Non-pigmented ciliary epithelial cell (primary cell): ENCODE results near the gene UBAC2.

Experiments used
- DNase-seq: peaks from one replicate; pipeline ENCODE4 v3.0.0-alpha.2; 2010; ENCODE audit warnings: low read depth

UBAC2 gene

DNA sequence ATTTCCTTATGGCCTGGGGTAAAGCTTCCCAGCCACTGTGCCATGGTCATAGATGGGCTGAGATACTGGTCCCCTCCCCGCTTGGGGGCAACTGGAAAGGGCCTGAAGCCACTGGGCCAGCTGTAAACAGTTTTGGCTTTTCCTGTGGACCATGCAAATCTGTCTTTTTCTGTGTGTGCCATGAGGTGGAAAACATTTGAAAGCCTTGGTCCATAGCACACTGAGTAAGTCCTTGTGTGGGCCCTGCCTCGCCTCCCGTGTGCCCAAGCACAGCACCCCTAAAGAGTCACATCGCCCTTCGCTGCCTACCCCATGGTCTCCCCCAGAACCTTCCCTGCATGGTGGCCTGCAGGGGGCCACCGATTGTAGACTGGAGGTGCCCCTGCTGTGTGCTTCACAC, 158.9 kb downstream of the UBAC2 start:
- DNase-seq = no peak

DNA sequence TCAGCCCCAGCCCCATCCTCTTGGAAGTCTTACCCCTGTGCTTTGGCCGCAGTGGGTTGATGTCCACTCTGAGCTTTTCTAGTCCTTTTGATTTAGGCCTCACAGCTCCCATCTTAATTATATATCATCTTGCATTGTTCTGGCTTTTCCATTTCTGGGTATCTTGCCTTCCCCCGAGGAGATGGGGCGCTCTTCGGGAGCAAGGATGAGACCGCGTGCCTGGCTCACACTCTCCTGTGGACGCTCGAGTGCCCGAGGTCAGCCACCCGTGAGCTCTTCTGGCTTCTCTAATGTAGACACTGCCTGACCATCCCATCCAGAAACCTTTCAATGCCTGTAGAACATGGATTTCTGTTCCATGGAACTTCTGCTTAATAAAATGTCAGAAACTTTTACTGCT, 160.0 kb downstream of the UBAC2 start:
- no peak for DNase-seq

DNA sequence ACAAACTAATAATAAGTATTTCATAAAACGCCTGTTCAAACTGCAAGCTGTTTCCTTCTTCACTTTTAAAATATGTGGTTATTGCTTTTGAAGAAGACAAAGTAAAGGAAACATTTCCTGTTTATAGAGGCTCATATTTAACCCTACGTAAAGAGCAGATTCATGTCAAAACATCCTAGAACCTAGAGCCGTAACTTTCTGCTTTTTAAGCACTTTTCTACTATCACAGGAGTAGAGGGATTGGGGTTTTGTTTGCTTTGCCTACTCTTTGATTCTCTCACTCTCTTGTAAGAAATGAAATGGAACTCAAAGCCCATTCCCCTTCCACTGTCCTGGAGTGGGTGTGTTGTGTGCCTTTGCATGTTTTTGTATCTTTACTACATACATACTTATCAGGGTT, 160.5 kb downstream of the UBAC2 start:
- no peak for DNase-seq

DNA sequence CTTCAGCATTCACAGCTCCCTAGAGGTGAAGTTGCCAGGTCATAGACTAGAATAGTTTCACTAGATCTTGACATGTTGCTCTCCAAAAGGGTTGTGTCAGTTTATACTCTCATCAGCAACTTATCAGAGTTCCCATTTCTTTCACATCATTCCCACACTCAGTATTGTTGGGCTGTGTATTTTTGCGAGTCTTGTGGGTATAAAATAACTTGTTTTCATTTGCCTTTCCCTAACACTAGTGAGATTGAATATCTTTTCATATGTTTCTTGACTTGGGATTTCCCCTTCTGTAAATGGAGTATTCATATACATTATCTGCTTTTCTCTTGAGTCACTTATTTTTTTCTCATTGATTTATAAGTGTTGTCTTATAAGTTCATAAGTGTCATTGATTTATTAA, 161.7 kb downstream of the UBAC2 start:
- DNase-seq = no peak

DNA sequence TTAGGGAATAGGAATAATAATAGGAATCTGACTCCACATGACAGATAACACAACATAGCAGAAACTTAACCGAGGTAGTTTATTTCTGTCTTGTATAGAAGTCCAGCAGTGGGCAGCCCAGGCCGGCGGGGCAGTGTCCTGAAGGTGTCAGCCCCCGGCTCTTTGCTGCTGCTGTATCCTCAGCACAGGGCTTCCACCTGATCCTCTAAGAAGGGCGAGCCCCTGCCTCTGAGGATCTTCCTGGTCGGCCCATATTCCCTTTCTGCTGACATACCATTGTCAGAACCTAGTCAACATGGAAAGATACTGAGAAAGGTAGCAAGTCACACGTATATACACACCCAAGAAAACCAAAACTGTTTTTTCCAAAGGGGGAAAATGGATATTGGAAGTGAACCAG, 162.7 kb downstream of the UBAC2 start:
- no peak for DNase-seq

DNA sequence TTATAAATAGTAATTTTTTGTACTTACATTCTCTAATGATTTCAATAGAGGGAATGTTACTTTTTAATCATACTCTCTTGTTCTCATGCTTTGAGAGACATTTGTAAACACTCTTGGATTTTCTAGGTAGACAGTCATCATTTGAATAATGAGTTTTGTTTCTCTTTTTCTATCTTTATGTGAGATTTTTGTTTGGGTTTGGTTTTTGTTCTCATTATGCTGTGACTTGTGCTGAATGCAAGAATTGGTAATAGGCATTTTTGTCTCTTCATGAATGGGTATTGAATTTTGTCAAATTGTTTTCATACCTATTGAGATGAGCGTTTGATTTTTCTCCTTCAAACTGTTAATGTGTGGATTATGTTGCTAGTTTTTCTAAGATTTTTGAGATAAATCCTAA, 163.3 kb downstream of the UBAC2 start:
- DNase-seq = no peak

DNA sequence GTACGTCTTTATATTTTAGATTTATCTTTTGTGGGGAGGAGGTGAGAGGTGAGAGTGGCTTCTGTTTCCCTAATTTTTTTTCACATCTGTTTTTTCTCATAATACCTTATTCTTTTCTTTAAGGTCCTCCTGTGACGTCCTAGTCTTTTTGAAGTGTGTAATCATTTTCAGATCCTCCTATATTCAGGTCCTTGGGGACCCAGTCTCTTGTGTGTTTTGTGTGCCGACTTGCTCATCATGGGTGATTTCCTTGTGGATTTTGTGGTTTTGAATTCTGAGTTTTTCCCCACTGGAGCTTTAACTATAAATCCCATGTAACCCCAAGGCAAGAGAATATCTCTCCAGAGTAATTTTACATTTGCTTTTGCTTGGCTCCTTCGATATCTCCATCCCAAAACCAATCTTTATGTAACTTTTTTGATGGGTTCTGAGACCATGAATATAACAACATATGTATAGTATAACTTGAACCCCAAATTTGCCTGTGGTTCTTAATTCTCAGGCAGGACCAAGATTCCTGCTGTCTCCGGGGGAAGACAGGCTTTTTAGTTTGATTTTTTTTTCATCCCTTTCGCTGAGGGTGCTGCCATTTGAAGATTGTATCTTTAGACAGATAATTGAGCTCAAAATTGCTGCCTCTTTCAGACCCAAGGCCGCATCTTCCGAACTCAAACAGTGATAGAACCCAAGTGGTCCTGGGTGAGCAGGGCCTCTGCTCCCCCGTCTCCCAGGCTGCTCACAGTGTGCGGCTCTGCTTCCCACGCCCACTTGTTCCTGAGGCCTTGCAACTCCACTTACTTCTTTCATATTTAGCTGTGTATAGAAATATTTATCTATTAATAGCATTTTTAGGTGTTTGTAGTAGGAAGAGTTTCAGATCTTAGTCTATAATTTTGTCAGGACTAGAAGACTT, 165.7 kb downstream of the UBAC2 start:
- no peak for DNase-seq

DNA sequence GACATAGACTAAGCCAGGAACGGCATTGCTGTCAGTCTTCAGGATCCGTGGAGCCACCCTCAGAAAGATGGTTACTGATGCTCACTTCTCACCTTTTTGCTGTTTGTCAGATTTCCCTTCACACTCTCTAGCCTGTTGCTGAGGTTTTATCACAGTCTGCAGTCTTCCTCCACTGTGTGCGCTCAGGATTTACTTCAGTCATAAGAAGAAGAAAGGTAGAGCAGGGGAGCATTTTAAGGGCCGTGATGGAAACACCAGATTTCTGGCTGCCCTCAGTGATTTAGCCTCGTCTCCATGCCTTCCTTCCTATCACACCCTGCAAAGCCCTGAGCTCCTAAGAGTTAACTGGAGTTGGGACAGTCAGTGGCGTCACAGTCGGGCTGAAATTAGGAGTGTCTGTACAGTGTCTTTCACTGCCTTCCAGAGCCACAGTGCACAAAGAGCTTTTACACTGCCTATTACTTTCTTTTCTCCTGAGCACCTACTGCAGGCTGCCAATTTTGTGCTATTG, 166.5 kb downstream of the UBAC2 start:
- DNase-seq = no peak

DNA sequence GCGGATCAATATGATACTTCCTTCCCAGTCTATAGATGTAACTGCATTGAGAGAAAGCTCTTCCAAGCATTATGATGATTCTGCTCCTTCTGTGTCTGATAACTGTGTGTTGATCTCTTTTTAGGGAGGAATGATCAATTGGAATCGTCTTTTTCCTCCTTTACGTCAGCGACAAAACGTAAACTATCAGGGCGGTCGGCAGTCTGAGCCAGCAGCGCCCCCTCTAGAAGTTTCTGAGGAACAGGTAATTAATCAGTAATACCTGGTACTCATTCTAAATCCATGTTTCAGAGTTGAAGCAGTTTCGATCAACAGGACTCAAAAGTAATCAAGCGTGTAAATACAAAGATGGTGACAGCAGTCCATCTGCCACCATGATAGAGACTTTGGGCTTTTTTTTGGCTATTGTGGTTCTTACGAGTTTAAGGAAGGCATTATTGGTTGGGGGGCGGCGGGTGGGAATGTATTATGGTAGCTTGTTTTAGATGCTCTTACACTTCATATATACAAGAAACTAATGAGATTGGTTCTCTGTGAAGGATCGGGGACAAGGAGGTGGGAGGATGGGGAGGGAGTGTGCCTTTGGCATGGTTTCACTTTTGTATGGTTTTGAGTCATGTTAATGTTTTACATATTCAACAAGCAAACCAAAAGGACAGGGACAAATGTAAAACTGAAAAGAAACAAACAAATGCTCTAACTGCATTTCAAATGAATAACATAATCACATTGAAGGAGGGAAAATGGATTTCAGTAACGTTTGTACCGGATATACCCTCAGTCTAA, 167.2 kb downstream of the UBAC2 start:
- DNase-seq = no peak

DNA sequence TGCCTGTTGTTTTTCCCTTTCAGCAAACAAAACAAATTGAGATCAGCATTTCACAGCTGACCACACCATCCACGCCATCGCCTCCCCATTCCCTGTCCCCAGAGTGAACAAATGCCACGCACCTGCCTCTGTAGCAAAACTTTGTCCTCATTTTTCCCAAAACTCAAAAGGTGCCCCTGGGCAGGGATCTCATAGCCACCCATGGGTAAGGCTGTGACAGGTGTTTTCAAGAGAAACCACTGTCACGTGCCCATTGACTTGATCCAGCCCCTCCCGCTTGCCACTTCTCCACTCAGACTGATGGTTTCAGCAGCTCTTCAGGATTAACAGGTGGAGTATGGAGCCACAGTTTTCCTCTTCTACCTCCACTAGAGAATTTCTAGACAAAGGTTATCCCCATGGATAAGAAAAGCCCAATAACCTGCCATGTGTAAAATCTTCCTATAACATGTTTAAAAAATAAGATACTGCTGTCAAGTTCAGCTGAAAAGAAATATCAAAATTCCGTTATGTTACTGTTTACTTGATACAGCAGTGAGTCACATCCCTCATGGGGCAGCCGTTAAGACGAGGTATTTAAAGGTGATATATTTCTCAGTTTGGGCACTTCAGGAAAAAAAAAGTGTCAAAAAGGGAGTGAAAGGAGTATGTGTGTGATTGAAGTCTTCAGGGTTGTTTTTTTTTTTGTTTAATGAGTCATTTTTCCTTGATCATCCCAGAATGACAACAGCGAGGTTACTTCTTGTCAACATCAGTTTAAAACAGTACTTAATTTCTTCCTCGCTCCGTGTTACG, 170.0 kb downstream of the UBAC2 start:
- no peak for DNase-seq

DNA sequence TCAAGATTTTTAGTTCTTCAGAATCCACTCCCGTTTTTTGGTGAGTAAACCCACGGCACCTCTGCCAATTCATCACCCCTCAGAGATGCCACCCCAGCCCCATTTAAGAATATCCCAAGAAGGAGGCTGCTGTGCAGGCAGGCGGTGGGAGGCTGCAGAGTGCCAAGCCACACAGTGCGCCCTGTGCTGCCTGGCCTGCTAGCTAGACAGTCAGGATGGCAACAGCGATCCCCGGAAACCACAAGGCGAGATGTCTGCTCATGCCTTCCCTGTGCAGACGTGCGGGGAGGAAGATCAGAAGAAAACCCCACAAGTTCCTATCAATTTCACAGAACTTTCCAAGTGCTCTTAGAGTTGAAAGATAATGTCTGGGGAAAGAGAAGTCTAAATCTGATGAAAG, 171.3 kb downstream of the UBAC2 start:
- DNase-seq = no peak

DNA sequence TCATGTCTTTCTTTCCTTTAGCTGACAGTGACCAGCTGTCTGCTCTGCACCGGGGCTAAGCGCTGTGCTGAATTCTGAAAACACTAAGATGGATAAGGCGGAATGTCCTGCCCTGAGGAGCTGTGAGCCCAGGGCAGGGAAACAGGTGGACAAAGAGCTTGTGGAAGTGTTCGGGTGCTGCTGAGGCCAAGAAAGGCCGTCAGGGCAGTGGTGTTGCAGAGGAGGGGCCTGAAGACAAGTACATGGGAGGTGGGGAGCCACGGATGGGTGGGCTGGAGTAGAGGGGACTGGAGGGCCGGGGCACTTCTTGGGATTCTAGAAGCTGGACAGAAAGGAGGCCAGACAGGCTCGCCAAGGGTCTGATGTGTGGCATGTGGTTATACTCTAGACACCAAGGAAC, 172.8 kb downstream of the UBAC2 start:
- no peak for DNase-seq

DNA sequence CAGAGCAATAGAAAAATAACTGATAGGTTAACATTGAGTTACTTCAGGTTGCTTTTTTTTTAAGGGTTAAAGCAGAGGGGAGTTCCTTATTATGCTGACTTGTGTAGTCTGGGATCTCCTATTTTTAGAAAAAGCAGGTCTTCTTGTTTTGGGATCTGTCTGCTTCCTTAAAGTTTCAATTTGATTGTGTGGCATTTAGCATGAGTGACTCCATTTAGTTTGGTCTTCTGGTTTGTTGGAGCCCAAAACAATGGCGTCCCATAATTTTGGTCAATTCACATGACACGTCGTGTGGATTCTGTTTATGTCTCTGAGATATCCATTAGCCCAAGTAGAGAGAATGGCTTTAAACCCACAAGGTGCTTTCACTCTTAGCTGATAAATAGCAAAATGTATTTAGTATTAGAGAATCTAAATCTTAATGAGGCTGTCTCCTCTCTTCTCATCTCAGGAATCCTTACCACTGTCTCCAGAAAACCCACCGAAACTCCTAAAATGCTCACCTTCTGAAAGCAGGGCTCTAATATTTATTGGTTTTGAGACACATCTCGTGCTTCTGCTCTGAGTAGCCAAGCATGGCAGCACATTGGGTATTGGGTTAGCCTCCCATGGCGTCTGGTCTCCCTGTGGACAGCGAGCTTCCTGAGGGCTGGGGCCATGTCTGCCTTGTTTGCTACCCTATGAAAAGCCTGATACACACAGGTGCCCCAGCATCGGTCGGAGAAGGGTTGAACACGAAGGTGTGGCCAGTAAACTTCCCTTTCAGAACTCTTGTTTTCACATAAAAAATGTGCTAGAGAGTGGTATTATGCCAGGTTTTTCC, 173.7 kb downstream of the UBAC2 start:
- no peak for DNase-seq

DNA sequence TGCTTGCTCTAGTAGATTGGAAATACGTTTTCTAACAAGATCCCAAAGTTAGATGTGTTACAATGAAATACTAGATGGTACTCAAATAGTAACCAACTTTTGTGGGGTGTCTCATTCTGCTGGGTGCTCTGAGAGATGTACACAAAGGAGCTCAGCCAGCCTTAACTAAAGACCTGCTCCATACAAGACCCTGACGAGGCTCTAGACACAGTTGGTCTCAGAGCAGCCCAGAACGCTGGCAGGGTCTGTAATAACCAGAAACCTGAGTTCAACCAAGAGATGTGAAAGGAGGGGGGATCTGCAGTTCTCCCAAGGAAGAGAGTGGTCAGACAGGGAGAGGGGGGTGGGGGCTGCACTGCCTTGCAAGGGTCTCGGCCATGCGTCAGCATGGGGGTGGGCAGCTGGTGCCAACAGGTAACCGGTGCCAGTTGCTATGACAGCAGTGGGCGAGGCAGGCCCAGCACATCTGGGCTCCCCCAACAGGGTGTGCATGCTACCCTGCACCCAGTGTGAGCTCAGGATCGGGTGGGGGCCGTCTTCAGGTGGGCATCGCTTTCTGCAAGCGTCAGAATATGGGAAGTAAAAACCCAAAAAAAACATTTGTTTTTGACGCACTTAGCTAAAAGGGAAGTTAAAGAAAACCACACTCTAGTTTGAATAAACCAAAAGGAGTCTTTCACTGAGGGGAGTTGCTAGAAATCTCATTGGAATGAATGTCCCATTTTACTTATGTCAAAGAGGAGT, 174.5 kb downstream of the UBAC2 start:
- no peak for DNase-seq

DNA sequence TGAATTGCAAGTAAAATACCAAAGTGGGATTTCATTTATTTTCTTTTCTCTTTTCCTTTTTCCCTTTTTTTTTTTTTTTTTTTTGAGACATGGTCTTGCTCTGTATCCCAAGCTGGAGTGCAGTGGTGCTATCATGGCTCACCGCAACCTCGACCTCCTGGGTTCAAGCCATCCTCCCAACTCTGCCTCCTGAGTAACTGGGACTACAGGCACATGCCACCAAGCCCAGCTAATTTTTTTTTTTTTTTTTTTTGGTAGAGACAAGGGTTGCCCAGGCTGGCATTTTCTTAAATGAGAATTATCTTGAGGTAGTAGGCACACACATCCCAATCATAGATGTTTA, 175.1 kb downstream of the UBAC2 start:
- DNase-seq = no peak

DNA sequence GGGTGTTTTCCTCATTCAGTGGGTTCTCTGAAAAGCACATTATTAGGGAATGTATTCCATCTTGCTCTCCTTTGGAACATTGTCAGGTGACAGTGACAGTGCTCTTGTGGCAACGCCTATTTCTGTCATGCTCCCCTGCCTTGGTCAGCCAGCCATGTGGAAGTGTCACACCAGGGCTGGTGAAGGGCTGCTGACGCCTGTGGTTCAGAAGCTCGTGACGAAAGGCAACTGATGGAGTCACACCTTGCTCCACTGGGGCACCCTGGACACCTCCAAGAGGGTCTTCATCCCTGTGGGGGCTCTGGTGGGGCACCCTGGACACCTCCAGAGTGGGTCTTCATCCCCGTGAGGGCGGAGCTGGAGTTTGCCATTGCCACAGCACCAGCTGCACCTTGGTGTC, 175.5 kb downstream of the UBAC2 start:
- DNase-seq = no peak

DNA sequence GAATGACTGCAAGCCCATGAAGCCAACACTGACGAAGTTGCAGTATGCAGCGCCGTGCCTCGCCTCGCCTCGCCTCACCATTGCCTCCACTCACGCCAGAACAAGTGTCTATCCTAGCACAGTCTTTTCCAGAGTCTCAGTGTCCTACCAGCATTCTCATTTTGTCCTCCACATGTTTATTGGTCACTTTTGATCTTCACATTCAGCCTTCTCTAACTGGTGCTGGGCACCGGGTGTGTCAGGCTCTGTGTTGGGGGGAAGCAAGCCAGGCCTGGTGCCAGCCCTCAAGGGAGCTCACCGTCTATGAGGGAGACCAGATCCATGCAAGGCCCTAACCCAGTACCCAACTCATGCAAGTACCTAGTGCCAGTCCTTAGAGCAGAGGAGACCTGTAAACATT, 176.3 kb downstream of the UBAC2 start:
- no peak for DNase-seq

DNA sequence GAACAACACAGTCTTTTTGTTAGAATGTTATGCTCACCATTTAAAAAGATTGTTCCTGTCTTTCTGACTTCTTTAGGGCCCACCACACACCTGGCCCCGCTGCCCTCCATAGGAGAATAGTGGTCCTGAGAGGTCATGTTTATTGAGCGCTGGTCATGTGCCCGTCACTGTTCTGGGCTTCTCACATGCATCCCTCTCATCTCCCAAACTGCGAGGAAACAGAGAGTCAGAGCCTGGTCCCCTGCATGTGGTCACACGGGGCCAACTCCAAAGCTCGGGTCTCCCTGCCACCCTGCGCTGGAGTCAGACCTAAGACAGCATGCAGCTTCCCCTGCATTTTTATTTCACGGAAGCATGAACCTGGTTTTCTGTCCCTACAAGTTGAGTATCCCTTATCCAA, 177.0 kb downstream of the UBAC2 start:
- DNase-seq = no peak

DNA sequence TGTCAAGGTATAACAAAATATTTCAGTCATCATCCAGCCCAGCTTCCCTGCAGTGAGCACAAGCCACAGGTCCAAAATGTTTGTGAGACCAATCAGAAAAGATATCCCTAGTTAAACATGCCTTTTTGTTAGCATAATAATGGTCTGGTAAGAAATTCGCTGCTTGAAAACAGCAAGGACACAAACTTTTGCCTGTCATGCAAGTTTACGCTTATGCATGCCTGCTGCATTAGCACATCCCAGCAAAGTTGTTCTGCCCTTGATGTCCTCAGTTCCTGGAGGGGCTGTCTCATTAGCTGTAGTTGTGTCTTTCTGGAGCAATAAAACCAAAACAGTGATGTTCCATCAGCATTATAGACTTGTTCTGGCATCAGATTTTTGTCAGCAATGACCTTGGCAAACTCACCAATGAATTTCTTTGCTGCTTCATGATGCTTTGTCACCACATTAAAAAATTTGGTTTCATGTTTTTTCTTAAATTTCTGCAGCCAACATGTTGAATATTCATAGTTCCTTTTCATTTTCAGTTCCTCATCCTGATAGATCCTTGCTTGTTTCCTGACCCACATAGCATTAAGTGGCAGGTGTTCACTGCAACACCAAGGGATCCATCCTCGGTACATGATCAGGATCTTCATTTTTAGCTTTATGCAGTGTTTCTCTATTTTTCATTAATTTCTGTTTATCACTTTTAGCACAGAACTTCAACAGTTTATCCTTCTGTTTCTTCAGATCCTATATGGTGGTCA, 178.5 kb downstream of the UBAC2 start:
- no peak for DNase-seq
